Gastroesophageal sphincter (tissue), 3 donors: ENCODE data around the gene SNX6.

Experiments
- POLR2A ChIP-seq, 2 donors: fragments of 450-650 bp; IDR thresholded peaks; one replicate each; pipeline ENCODE4 v1.6.1; 2017; ENCODE audit warnings: antibody characterized with exemption in 2 of 2, mild to moderate bottlenecking in 2 of 2, moderate library complexity in 1 of 2
- TF ChIP-seq, protein P1 (sequence below), 4 experiments: fragments of 200-600 bp in 2 of 4; fragments of 450-650 bp in 2 of 4; sonication (generic) in 1 of 4; IDR thresholded peaks; one replicate each; pipeline ENCODE4 v1.5.1; 2017 to 2019; ENCODE audit warnings: antibody characterized with exemption in 4 of 4, mild to moderate bottlenecking in 2 of 4, moderate library complexity in 2 of 4

DNA sequence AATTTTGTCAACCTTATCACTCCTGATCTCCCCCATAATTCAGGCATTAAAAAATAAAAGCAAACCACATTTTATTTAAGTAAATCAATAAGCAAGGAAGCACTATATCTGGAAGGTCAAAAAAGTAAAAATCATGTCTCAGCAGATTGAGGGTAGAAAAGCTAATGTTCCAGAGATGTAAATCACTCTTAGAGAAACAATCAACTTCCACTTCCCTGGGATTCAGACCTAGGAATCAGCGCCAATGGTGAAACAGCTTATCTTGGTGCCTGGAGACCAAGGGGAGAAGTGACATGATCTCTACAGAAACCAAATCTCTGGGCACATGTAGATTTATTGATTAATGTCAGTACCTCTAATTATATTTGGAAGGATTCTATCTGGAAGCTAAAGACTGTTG, 10.9 kb upstream of the SNX6 start:
- TF ChIP-seq, protein P1, sequence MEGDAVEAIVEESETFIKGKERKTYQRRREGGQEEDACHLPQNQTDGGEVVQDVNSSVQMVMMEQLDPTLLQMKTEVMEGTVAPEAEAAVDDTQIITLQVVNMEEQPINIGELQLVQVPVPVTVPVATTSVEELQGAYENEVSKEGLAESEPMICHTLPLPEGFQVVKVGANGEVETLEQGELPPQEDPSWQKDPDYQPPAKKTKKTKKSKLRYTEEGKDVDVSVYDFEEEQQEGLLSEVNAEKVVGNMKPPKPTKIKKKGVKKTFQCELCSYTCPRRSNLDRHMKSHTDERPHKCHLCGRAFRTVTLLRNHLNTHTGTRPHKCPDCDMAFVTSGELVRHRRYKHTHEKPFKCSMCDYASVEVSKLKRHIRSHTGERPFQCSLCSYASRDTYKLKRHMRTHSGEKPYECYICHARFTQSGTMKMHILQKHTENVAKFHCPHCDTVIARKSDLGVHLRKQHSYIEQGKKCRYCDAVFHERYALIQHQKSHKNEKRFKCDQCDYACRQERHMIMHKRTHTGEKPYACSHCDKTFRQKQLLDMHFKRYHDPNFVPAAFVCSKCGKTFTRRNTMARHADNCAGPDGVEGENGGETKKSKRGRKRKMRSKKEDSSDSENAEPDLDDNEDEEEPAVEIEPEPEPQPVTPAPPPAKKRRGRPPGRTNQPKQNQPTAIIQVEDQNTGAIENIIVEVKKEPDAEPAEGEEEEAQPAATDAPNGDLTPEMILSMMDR (IDR thresholded peaks at IDR 0.05) = no peak
- no peak for TF ChIP-seq POLR2A (IDR thresholded peaks at IDR 0.05)
